DOHH2 (cell line): ENCODE measurements around the gene FSD1L.
A peak's percentile ranks its signal among the peaks of the same experiment; 100 is the strongest.

Experiments used
- H3F3A ChIP-seq: fragments of 200-600 bp; sonication (generic), shearing (Covaris generic); 2 replicates; pipeline ENCODE4 v1.6.0; 2016; ENCODE audit warnings: antibody characterized with exemption, mild to moderate bottlenecking; ENCODE audit not compliant: control insufficient read depth, insufficient read depth
- H3K27ac ChIP-seq: fragments of 200-600 bp; sonication (generic); 2 replicates; pipeline ENCODE4 v1.5.1; 2014; ENCODE audit warnings: low read depth, mild to moderate bottlenecking, low read length, moderate library complexity
- H3K27me3 ChIP-seq: fragments of 200-600 bp; sonication (generic); 2 replicates; pipeline ENCODE4 v1.6.1; 2014; ENCODE audit warnings: mild to moderate bottlenecking, low read length, mixed read lengths; ENCODE audit not compliant: control insufficient read depth
- H3K36me3 ChIP-seq: fragments of 200-600 bp; sonication (generic); 2 replicates; pipeline ENCODE4 v1.6.1; 2014; ENCODE audit warnings: mild to moderate bottlenecking, low read length, moderate library complexity, mixed read lengths; ENCODE audit not compliant: control insufficient read depth
- H3K4me1 ChIP-seq: fragments of 200-600 bp; sonication (generic); 2 replicates; pipeline ENCODE4 v1.6.1; 2014; ENCODE audit warnings: mild to moderate bottlenecking, low read length, mixed read lengths; ENCODE audit not compliant: control insufficient read depth
- H3K4me2 ChIP-seq: fragments of 200-600 bp; sonication (generic); 2 replicates; pipeline ENCODE4 v1.6.0; 2014; ENCODE audit warnings: mild to moderate bottlenecking, low read length, moderate library complexity
- H3K4me3 ChIP-seq: fragments of 200-600 bp; sonication (generic); 2 replicates; pipeline ENCODE4 v1.5.1; 2014; ENCODE audit warnings: mild to moderate bottlenecking, low read length, mixed read lengths
- H3K79me2 ChIP-seq: fragments of 200-600 bp; sonication (generic); 2 replicates; pipeline ENCODE4 v1.6.1; 2014; ENCODE audit warnings: mild to moderate bottlenecking, low read length, mixed read lengths; ENCODE audit not compliant: control insufficient read depth
- H3K9me2 ChIP-seq: fragments of 200-600 bp; sonication (generic); replicated peaks from 2 replicates; pipeline ENCODE4 v1.6.1; 2014; ENCODE audit warnings: mild to moderate bottlenecking, low read length, mixed read lengths; ENCODE audit not compliant: control insufficient read depth
- H3K9me3 ChIP-seq: fragments of 200-600 bp; sonication (generic); 2 replicates; pipeline ENCODE4 v1.6.1; 2014; ENCODE audit warnings: antibody characterized with exemption, low read length, mixed read lengths; ENCODE audit not compliant: control insufficient read depth, insufficient read depth
- H4K20me1 ChIP-seq: fragments of 200-600 bp; sonication (generic); 2 replicates; pipeline ENCODE4 v1.6.0; 2014; ENCODE audit warnings: low read depth, mild to moderate bottlenecking, antibody characterized with exemption, low read length, moderate library complexity; ENCODE audit not compliant: control insufficient read depth, insufficient read depth
- EZH2phosphoT487 ChIP-seq: fragments of 200-600 bp; sonication (generic); IDR thresholded peaks from 2 replicates; pipeline ENCODE4 v1.6.1; 2017; ENCODE audit warnings: borderline replicate concordance, mild to moderate bottlenecking, antibody characterized with exemption, low read length, moderate library complexity, mixed read lengths
- TF ChIP-seq, protein P1 (sequence below): fragments of 200-600 bp; sonication (generic); IDR thresholded peaks from one replicate; pipeline ENCODE4 v1.5.1; 2014; ENCODE audit warnings: antibody characterized with exemption, mild to moderate bottlenecking, low read depth, low read length; ENCODE audit not compliant: poor library complexity, severe bottlenecking

Gene FSD1L

GRCh38 chr9:105414947-105415661 is 32.7 kb upstream of the FSD1L start:
- no peaks in the 10 kb centered on the region for H3F3A ChIP-seq
- no peaks in the 10 kb centered on the region for H3K9me3 ChIP-seq
- no peak for TF ChIP-seq EZH2phosphoT487
- TF ChIP-seq, protein P1, sequence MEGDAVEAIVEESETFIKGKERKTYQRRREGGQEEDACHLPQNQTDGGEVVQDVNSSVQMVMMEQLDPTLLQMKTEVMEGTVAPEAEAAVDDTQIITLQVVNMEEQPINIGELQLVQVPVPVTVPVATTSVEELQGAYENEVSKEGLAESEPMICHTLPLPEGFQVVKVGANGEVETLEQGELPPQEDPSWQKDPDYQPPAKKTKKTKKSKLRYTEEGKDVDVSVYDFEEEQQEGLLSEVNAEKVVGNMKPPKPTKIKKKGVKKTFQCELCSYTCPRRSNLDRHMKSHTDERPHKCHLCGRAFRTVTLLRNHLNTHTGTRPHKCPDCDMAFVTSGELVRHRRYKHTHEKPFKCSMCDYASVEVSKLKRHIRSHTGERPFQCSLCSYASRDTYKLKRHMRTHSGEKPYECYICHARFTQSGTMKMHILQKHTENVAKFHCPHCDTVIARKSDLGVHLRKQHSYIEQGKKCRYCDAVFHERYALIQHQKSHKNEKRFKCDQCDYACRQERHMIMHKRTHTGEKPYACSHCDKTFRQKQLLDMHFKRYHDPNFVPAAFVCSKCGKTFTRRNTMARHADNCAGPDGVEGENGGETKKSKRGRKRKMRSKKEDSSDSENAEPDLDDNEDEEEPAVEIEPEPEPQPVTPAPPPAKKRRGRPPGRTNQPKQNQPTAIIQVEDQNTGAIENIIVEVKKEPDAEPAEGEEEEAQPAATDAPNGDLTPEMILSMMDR: peak; percentile 91
- no peak overlapping the region for H3K27ac ChIP-seq
- H3K36me3 ChIP-seq: no peaks in the 10 kb centered on the region
- no peak overlapping the region for H3K4me3 ChIP-seq
- H3K9me2 ChIP-seq: no peaks in the 10 kb centered on the region
- no peaks in the 10 kb centered on the region for H3K79me2 ChIP-seq
- H3K4me2 ChIP-seq: peak overlapping the region; percentile 15; the same call in 1 of the 2 replicates
- H4K20me1 ChIP-seq: no peaks in the 10 kb centered on the region
- H3K27me3 ChIP-seq: 0 out of 2 replicates have a peak, but pooled peaks cover 3% of the 10 kb centered on the region
- H3K4me1 ChIP-seq: 0 out of 2 replicates have a peak, but pooled peaks cover 3% of the 10 kb centered on the region

DNA sequence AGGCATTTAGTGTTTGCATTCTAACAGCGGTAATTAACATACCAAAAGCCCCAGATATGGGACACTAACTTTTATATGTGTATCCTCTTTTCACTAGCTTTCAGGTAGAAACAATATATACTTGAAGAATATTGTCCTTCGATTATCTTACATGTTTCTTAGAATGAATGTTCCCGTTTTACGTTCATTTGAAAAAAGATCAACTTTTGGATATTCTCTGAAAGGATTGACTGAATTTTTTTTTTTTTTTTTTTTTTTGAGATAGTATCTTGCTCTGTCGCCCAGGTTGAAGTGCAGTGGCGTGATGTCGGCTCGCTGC is 32.2 kb upstream of the FSD1L start:
- Histone ChIP-seq H3K4me2 (no peak overlapping the region), H3K27ac (no peak overlapping the region), H3K4me1 (0 out of 2 replicates have a peak, but pooled peaks cover 3% of the 10 kb centered on the region), H3K9me3 (no peaks in the 10 kb centered on the region), H3K4me3 (no peak overlapping the region), H3K36me3 (no peaks in the 10 kb centered on the region), H3K79me2 (no peaks in the 10 kb centered on the region), H3F3A (no peaks in the 10 kb centered on the region), H3K9me2 (no peaks in the 10 kb centered on the region), H3K27me3 (0 out of 2 replicates have a peak, but pooled peaks cover 3% of the 10 kb centered on the region), H4K20me1 (no peaks in the 10 kb centered on the region)
- TF ChIP-seq, protein P1: peak; percentile 7
- TF ChIP-seq EZH2phosphoT487: no peak

GRCh38 chr9:105416840-105417239 is 31.0 kb upstream of the FSD1L start:
- Histone ChIP-seq H3F3A (no peaks in the 10 kb centered on the region), H3K79me2 (no peaks in the 10 kb centered on the region), H3K27ac (no peak overlapping the region), H3K27me3 (0 out of 2 replicates have a peak, but pooled peaks cover 3% of the 10 kb centered on the region), H3K4me1 (0 out of 2 replicates have a peak, but pooled peaks cover 3% of the 10 kb centered on the region), H3K4me3 (no peak overlapping the region), H3K36me3 (no peaks in the 10 kb centered on the region), H3K9me2 (no peaks in the 10 kb centered on the region), H3K9me3 (no peaks in the 10 kb centered on the region), H3K4me2 (no peak overlapping the region), H4K20me1 (no peaks in the 10 kb centered on the region)
- TF ChIP-seq, protein P1: no peak
- no peak for TF ChIP-seq EZH2phosphoT487
